NCI-H345 treated with DMSO at 0.1 percent for 48 hours (cell line): ENCODE measurements around the gene TRUB1.
"Not testable (repeated sequence)": the region's sequence is repeated elsewhere in the genome, so short reads cannot be mapped to it uniquely, and the experiment has no call there.

ENCODE experiments used
- DNase-seq: peaks from one replicate; lab custom pipeline; 2025; ENCODE audit not compliant: unreplicated experiment; lab: John Stamatoyannopoulos, UW

TRUB1 gene

DNA sequence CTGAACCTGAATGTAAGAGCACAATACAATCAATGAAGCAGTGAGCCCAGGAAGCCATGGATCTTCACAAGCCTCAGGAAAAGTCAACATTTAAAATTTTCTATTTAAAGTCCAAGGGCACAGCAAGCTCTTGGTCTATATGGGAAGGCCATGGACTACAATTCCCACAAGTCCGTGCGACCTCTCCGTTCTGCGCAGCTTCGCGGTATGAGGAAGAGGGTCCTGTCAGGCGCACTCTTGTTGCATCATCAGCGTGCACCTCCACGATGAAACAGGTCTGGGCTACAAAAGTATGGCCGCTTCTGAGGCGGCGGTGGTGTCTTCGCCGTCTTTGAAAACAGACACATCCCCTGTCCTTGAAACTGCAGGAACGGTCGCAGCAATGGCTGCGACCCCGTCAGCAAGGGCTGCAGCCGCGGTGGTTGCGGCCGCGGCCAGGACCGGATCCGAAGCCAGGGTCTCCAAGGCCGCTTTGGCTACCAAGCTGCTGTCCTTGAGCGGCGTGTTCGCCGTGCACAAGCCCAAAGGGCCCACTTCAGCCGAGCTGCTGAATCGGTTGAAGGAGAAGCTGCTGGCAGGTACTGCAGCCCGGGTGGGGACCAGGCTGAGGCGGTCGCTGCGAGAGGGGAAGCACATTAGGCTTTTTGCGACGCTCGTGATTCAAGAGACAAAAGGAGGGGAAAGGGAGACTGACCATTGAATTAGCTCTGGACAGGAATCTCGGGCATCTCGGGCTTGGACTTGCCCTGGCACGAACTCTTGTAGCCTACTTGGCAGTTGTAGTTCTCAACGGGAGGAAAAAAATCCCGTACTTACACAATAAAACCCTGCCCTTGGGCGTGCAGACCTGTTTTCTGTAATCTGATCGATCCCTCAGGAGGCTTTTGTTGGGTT is at the start of gene TRUB1:
TSS of gene TRUB1 (plus strand) at position 234 of the 894 bp plus-strand sequence. CDS start at position 293, 59 bp downstream.
- DNase-seq, result peak; percentile 69

DNA sequence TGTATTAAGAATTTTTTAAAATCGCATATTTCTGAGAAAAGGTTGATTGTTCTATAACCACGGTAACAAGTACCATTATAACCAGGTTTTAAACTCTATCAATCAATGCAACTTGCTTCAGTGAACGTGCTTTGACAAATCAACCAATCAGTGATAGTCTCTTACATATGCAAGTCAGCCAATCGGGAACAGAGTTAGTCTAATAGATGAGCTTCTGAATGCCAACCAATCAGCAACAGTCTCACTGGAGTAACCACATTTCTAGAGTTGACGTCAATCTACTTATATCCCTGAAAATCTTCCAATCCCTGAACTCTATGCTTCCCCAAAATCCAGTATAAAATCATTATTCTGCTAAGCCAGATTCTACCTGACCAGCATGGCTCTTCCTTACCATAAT is 44.7 kb upstream of the TRUB1 start:
- no peak for DNase-seq

DNA sequence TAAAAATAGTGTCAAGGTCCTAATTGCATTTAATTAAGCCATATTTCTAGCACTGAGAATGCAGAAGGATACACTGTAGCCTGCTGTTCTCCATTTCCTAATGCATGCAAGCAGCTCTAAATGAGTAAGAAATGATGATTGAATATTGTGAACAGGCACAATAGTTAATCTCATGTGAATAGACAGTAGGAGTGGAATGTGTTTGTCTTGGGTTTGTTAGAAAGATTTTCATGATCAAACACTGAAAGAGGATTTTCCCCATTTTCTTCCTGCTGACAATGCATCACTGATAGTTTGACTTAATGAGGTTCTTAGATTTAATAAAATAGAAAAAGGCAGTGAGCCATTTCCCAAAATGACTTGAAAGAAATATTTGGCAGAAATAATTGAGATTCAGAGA is 43.1 kb upstream of the TRUB1 start:
- DNase-seq, result no peak

DNA sequence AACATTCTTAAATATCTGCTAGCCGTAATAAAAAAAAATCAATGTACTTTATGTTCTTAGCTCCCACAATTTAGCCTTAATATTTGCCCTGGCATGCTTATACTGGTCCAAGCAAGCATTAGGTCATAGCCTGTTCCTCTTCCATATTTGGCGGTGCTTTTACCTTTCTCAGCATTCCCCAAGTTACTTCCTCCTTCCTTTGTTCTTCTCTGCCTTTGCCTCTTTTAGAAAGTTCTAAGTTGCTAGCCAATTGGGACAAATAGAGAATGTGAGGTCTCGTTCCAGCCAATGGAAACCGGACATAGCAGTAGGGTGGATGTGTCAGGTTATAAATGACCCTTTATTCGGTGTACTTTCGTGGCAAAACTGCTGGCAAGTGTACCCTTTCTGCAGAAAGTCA is 41.0 kb upstream of the TRUB1 start:
- DNase-seq, result not testable (repeated sequence)

DNA sequence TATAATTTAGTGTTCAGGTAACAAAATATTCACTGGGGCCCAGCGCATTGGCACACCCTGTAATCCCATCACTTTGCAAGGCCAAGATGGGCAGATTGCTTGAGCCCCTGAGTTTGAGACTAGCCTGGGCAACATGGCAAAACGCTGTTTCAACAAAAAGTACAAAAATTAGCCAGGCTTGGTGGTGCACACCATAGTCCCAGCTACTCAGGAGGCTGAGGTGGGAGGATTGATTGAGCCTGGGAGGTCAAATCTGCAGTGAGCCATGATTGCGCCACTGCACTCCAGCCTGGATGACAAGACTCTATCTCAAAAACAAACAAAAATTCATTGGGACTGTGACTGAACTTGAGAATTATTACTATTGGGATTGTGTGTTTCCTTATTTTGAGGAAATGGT is 40.4 kb upstream of the TRUB1 start:
- DNase-seq, result no peak

DNA sequence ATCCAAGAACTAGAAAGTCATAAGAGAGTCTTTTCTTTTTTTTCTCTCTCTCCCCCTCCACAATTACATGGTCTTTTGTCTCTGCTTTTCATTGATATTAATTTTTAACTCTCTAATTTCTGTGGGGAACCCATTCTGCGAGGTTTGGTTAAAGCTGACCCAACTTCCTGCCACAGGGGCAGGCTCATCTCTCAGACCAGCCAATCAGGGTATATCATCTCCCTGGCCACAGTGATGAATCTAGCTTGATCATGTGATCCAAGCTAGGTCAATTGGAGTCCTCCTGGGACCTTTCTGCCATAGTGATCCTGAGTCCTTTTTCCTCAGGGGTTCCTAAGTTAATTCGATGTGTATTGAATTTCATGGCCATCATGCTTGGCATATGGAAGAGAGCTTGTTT is 38.0 kb upstream of the TRUB1 start:
- DNase-seq, result no peak

DNA sequence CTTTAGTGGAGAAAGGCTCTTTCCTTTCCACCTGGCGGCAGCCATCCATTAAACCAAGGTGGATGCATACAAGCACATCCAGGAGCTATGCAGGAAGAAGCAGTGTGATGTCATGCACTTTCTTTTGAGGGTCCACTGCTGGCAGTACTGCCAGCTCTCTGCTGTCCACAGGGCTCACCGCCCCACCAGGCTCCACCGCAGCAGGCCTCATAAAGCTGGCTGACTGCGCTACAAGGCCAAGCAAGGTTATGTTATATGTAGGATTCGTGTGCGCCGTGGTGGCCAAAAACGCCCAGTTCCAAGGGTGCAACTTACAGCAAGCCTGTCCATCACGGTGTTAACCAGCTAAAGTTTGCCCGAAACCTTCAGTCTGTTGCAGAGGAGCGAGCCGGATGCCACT is 37.3 kb upstream of the TRUB1 start:
- DNase-seq, result no peak

DNA sequence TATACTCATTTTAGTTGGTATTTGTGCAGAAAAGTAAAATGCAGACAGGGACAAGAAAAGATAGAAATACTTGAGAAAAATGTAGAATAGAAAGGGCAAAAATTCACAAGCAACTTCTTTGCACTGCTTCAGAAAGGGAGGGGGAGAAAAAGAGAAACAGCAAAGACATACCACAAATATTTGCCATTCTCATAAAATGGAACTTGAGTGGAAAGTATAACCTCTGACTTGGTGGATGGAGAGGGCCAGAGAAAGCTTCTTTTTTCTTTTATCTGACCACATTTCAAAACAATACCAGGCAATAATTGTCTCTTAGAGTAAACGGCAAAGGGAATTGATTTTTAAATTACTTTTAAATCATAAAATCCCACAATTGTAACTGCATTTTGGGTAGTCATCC is 35.8 kb upstream of the TRUB1 start:
- no peak for DNase-seq

DNA sequence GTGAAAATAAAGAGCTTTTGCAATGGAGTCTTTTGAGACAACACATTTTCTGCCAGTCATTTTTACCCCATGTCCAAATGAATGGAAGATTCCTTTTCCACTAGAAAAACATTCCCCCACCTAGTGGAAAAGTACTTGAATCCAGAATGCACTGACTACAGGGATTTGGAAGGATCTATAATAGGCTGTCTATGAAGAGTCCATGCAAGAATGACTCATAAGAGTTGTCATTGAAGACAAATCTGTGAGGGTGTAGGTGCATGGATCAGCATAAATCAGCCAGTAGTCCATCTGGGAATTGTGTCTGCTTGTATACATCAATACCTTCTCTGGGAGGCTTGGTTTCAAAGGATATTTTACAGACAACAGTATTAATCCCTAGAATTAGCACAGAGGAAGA is 32.5 kb upstream of the TRUB1 start:
- DNase-seq, result no peak

DNA sequence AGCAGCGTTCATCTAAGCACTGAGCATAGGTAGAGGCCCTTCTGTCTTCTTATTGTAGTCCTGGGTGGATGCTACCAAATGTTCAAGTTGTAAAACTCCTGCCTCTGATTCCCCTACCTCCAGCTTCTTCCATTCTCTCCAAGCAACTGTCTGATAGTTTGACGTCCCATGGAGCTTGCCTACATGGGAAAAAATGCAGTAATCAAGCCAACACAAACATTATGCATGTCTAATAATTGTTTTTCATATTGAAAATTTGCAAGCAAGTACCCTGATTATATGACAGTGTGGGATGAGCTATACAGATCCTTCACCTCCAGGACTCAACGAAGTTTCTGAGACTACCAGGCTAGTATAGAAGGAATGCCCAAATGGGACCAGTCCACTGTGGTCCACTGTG is 31.0 kb upstream of the TRUB1 start:
- DNase-seq, result no peak

DNA sequence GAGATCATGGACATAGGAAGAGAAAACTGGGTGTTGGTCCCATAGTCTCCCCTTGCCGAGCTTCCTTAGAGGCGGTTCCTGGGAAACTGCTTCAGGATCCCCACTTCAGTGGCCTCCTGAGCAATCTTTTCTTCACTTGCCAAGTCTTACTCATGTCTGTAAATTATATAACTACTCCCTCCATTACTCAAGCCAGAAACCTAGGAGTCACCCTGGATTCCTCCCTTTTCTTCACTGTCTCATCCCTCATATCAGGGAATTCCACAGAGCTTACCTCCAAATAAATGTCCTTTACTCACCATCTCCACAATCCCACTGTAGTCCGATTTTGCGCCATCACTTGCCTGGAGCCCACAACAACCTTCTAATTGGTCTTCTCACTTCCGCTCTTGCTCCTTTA is 29.1 kb upstream of the TRUB1 start:
- DNase-seq, result no peak

DNA sequence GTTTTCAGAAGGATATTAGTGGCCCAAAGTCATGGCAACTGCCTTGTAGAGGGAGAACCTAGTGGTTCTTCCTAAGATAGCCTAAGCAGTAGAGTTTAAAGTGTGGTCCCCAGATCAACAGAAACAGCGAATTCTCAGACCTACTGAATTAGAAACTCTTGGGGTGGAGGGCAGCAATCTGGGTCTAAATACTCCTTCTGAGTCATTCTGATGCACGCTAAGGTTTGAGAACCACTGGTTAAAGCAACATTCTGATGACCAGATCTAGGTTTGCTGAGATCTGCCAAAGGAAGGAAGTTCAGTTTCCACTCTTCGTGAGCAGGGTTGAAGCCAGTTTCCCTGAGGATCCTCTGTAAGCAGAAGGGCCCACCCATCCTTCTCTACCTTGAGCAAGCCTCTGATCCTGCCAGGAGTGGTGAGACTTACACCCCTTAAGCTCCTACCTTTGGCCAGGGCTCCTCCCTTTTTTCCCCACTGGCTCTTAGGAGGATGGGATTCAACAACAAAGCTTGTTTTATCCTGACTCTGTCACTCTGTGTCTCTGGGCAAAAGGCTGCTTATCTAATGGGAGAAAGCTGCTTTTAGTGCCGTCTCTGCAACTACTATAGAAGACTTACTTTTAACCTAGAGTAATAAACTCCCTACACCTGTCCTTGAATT is 26.8 kb upstream of the TRUB1 start:
- no peak for DNase-seq

DNA sequence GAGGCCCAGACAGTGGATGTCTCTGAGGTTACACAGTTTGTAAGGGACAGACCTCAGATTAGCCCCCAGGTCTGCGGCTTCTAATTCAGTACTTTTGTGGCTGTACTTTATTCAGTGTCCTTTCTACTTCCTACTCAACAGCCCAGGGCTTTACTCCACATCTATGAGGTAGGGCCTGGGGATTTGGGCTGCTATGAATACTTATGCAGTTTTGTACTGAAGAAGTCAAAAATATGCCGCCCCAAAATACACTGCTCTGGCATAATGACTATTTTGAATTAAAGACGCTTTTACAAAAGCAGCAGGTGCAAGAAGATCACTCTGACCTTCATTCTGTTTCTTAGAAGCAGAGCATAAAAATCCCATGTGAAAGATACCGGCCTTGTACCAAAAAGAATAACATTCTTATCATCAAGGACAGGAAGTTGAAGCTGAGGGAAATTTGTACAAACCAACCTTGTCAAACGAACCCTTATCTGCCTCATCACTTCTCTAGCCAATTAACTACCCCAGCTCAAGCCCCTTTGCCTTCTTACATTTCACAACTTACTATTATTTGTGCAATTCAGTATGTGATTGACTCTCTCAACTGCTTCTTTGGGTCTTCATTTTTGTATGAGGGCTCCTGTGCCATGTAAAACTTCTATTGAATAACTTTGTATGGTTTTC is 26.1 kb upstream of the TRUB1 start:
- DNase-seq, result no peak

DNA sequence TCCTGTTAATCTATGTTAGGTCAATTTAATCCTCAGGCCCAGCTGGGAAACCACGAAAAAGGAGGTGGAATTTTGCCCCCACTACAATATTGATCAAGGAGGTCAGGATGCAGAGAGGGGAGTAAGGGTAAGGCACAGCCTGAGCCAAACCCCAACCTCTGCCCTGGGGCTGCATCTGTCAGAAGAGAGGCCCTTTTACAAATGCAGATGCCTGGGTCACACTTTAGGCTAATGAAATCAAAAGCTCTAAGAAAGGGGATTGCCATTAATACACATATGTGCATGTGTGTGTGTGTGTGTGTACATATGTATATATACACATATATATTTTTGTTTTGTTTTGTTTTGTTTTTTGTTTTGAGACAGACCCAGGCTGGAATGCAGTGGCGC is 25.5 kb upstream of the TRUB1 start:
- no peak for DNase-seq

DNA sequence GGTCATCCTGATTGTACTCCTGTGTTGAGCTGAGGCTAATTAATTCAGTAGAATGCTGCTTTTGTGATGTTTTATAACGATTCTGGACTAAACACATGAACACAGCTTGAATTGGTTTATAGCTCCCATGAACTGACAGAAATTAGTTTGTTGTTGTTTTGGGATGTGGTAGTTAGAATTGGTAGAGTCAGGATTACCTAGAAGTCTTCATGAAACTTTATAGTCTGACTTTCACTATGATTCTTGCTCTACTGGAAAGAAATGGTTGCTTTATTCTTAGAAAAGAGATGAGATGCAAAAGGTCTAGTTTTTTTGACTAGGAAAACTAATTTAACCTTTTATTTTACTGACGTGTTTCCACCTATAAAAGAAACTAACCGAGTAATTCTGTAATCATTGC is 23.4 kb upstream of the TRUB1 start:
- DNase-seq, result no peak

DNA sequence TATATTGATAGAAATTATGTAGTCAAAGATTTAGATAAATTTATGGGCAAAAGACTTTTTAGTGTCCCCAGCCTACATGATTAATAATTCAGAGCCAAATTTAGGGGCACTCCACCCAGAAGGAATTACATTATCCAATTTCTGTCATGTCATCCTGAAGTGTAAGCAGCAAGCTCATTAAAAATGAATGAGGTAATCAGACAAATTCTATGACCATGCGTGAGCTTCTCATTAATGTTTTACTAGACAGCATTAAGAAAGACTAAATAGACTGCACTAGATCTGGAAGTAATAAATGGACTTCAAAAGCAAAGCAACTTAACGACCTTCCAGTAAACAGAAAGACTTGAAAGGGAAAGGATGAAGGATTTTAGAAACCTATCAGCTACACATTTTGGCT is 22.7 kb upstream of the TRUB1 start:
- DNase-seq, result no peak

DNA sequence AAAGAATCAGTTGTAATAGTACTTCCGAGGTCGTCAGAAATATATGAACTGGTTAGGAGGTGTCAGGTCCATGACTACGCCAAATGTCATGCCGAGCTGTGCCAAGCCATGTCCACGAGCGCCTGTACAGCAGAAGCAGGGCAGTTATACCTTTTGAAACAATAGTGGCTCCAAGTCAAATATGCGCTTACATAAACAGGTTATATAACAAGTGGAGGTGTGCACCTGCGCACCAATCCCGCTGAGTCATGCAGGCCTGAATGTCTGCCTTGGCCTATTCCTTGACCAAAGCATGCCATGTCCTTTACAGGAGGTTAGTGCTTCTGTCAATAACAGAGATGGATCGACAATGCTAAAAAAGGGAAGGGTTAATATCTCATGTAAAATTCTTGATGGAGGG is 21.3 kb upstream of the TRUB1 start:
- no peak for DNase-seq

DNA sequence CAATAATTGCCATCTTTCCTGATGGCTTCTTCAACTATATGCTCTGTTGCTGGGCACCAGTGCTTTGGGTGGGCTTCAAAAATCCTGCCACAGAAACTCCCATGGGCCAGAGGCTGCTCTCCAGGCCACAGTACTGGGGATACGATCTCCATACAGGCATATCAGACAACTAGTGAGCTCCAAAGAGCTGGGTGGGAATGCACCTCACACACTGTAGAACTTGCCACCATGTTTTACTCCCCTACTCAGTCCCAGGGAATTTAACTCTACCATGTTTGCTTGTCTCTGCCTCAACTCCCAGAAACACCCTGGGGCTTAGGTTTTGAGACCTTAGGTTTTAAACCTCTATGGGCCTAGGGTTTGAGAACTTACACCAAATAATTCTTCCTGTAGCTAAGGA is 20.5 kb upstream of the TRUB1 start:
- no peak for DNase-seq

DNA sequence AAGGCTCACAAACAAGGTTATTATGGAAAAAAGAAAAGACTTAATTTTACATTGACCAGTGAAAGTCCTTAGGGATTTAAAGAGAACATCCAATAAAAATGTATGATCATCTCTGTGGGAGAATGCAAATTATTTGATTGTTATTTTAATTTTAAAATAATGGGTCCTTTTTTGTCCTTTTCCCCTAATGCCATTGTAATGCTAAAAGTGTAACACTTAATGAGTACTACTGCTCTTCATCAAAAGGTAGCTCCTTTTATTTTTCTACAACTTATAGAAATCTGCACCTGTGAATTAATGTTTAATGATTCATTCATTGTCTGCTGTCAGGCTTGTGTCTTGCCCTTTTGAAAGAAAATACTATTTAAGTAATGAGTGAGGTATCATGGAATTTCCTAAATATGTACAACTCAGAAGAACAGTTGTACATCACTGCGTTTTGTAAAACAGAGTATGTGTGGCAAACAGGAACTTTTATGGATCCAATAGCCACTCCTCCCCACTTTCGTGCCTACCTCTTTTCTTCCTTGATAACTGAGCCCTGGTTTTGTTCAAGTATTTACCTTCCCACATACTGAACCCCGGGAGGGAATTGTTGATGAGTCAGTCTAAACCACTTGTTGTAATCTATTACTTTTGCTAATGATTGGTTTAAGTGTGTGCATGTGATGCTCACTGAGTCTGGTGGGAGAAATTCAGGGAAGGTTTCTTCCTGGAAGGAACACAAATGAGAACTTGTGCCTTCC is 19.9 kb upstream of the TRUB1 start:
- peak; percentile 27 for DNase-seq

DNA sequence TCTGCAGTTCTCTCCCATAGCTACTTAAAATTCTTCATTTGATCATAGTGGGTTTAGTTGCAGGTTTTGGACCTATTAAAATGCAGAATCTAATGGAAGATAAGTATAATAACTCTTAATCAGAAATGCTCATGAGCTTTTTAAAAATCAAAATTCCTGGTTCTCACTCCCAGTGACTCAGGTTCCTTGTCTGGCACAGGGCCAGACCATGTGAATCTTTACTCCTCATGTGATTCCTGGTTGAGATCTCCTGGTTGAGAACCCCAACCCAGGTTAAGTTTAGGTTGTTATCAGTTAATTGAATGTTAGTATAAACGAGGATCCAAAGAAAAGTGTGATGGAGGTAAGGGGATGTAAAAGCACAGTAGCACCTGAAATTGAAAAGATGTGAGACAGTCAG is 17.5 kb upstream of the TRUB1 start:
- DNase-seq, result no peak

DNA sequence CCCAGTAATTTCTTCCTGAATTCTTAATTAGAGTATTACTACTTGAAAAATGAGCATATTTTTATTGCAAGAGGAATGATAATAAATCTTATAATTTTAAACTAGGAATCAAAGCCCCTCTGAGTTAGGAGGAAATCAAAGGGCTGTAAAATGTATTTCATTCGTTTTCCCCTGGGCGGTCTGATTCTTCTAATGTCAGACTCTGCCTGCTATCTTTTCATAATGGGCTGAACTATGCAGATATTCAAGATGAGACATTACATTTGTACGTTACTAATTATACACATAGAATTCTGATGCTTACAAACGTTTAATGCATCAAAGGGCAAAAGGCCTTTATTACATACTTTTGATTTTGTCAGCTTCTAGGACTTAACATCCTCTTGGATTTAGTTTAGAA is 16.0 kb upstream of the TRUB1 start:
- no peak for DNase-seq
